BJ (cell line): ENCODE data around the gene AK9. TPM values are rescaled to one million over a fixed set of nuclear protein-coding genes. Genes with fewer than 3 reads are reported as not detected.
A peak's percentile ranks its signal among the peaks of the same experiment; 100 is the strongest.
"Not testable (repeated sequence)": the region's sequence is repeated elsewhere in the genome, so short reads cannot be mapped to it uniquely, and the experiment has no call there.

Experiments used
- CTCF ChIA-PET: fragments of 350-600 bp; formaldehyde crosslinking; extraction: SDS; loops from one replicate; lab custom pipeline; 2021; ENCODE audit warnings: antibody characterized with exemption, inconsistent platforms; lab: Yijun Ruan, JAX
- POLR2A ChIA-PET: fragments of 300-600 bp; sonication (Branson Sonifier 250); formaldehyde crosslinking; extraction: SDS; loops from one replicate; lab custom pipeline; 2021; ENCODE audit warnings: antibody characterized with exemption; lab: Charles Lee
- DNase-seq: peaks from one replicate; pipeline ENCODE4 v3.0.0-alpha.2; 2011; ENCODE audit warnings: low read depth
- H3K27me3 ChIP-seq: 2 replicates; pipeline ENCODE4 v1.6.0; 2011; ENCODE audit warnings: low read length; ENCODE audit not compliant: control insufficient read depth, insufficient read depth
- H3K36me3 ChIP-seq: 2 replicates; pipeline ENCODE4 v1.5.1; 2011; ENCODE audit warnings: low read length; ENCODE audit not compliant: control insufficient read depth, insufficient read depth
- H3K4me3 ChIP-seq: 2 replicates; pipeline ENCODE4 v1.5.1; 2011; ENCODE audit warnings: low read depth, mild to moderate bottlenecking, control low read depth, low read length
- CTCF ChIP-seq: IDR thresholded peaks from 2 replicates; pipeline ENCODE4 v1.5.1; 2011; ENCODE audit warnings: low read depth, mild to moderate bottlenecking, control low read depth, inconsistent platforms, low read length, moderate library complexity; ENCODE audit not compliant: insufficient read depth
- polyA plus RNA-seq: library from polyadenylated mRNA; depleted of rRNA; stranded (reverse); fragments of >200 nt; gene quantifications from 2 replicates; pipeline ENCODE4 v1.2.3, GENCODE V29; 2011

AK9 gene
- polyA plus RNA-seq, 1 experiment = 1.3 TPM

- no peak for TF ChIP-seq CTCF
- H3K4me3 ChIP-seq = no peak overlapping the region
- no peak for DNase-seq
- ChIA-PET CTCF (interaction anchor here (0.9 to 2.0 kb wide), 3 partner anchors 12 to 346 kb away, joined by 3 to 10 read pairs (median 5); no protein-coding TSS in a partner anchor), POLR2A (no interaction called here)
- no peaks in the 10 kb centered on the region for H3K27me3 ChIP-seq
- H3K36me3 ChIP-seq = no peaks in the 10 kb centered on the region
Observed at GRCh38 chr6:109693111-109693510, 2.1 kb upstream of the AK9 start.

- H3K27me3 ChIP-seq = no peaks in the 10 kb centered on the region
- DNase-seq = no peak
- no peaks in the 10 kb centered on the region for H3K36me3 ChIP-seq
- TF ChIP-seq CTCF = no peak
- POLR2A ChIA-PET = no interaction called here
- CTCF ChIA-PET = interaction anchor here (0.6 to 1.4 kb wide), 2 partner anchors 14 to 298 kb away, joined by 3 to 6 read pairs; no protein-coding TSS in a partner anchor
- peak overlapping the region; percentile 71 for H3K4me3 ChIP-seq
Observed at GRCh38 chr6:109690373-109690736, 647 bp downstream of the AK9 start.

GRCh38 chr6:109687271-109687761 is 3.7 kb downstream of the AK9 start:
- DNase-seq = peak; percentile 62
- TF ChIP-seq CTCF = no peak
- ChIA-PET CTCF (interaction anchor here (1.9 kb wide), 1 partner anchor 353 kb away, joined by 4 read pairs; no protein-coding TSS in a partner anchor), POLR2A (interaction anchor here (0.6 kb wide), 1 partner anchor 1471 kb away, joined by 3 read pairs; no protein-coding TSS in a partner anchor)
- Histone ChIP-seq H3K36me3 (no peaks in the 10 kb centered on the region), H3K27me3 (no peaks in the 10 kb centered on the region), H3K4me3 (no peak overlapping the region)

GRCh38 chr6:109686566-109687265 is 4.3 kb downstream of the AK9 start:
- ChIA-PET POLR2A (no interaction called here), CTCF (interaction anchor here (1.9 kb wide), 1 partner anchor 353 kb away, joined by 4 read pairs; no protein-coding TSS in a partner anchor)
- TF ChIP-seq CTCF = no peak
- no peaks in the 10 kb centered on the region for H3K27me3 ChIP-seq
- no peak for DNase-seq
- no peaks in the 10 kb centered on the region for H3K36me3 ChIP-seq
- no peak overlapping the region for H3K4me3 ChIP-seq

GRCh38 chr6:109678661-109679505 is 12.1 kb downstream of the AK9 start:
- POLR2A ChIA-PET, H3K4me3 ChIP-seq, H3K27me3 ChIP-seq, CTCF ChIA-PET, DNase-seq, H3K36me3 ChIP-seq: not testable (repeated sequence)
